SK-N-MC (cell line): ENCODE results near the gene FCN2.

Experiments used
- EZH2 ChIP-seq: fragments of 200-600 bp; sonication (generic); IDR thresholded peaks from one replicate; pipeline ENCODE4 v1.6.1; 2017; ENCODE audit warnings: antibody characterized with exemption
- FOXP2 ChIP-seq: optimal IDR thresholded peaks from 2 replicates; pipeline ENCODE3; 2011; ENCODE audit warnings: mild to moderate bottlenecking, moderate library complexity; ENCODE audit not compliant: insufficient read depth; ENCODE audit errors: extremely low read length, control extremely low read depth
- POLR2AphosphoS5 ChIP-seq: IDR thresholded peaks from 2 replicates; pipeline ENCODE4 v1.6.1; 2012; ENCODE audit warnings: mild to moderate bottlenecking, low read depth, low read length, borderline replicate concordance

DNA sequence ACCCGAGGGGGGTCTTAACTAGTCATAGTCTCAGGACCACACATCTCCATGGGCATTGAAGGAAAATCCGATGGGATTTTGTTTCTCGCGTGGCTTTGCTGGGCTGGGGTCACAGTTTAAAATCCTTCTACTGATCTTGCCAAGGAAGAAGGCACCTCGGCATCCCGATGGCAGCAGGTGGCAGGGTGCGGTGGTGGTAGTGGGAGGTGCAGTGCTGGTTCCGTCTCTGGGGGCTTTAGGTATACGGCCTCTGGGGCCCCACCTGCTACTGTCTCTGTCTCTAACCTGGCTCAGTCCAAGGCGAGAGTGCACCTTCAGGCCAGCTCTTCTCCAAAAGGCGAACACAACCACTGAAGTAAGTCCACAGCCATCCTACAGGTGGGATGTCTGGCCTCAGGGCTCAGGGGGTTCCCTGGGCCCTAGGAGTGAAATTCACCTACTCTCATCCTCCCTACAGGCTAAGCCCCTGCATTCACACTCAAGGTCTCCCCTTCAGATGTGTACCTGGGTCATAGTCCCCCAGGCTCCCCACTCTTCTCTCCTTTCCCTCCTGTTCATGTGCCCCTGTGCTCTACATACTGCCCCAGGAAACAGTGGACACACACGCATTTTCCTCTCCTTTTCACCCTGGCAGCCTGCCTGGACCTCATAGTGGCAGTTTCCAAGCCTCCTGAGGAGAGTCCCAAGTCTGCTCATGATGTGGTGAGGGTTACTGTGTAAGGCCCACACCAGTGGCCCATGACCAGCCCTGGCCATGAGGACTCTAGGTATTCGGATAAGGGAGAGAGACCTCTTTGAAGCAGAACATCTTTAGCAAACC is 736 bp upstream of the FCN2 start:
- no peak for TF ChIP-seq POLR2AphosphoS5
- TF ChIP-seq EZH2: no peak
- no peak for TF ChIP-seq FOXP2
